ENCODE results near the gene MTHFD2L.

DNA sequence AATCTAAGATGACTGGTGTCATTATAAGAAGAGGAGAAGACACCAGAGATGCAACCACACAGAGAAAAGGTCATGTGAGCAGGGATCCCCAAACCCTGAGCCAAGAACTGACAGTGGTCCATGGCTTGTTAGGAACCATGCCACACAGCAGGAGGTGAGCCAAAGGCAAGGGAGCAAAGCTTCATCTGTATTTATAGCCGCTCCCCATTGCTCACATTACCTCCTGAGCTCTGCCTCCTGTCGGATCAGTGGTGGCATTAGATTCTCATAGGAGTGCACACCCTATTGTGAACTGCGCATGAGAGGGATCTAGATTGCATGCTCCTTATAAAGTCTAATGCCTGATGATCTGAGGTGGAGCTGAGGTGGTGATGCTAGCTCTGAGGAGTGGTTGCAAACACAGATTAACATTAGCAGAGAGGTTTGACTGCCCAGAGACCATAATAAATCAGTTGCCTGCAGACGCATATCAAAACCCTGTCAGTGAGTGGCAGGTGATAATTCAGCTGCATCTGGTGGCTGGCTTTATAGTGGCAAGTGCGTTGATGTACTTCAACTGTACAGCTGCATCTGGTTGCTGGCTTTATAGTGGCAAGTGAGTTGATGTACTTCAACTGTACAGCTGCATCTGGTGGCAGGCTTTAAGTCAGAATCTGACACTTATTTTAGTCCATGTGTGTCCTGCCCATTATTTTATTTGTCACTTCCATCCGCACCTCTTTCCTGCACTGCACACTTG lies 39.1 kb upstream of the MTHFD2L start:
- TF ChIP-seq CTCF (IDR thresholded peaks at IDR 0.05; ENCODE audit: borderline replicate concordance, extremely low read depth, low read length, poor library complexity, severe bottlenecking) (no peak), EZH2 (IDR thresholded peaks at IDR 0.05; ENCODE audit: borderline replicate concordance, low read depth, low read length, severe bottlenecking) (no peak)
